ENCODE results near the gene TGM2.

- TF ChIP-seq CTCF (IDR thresholded peaks at IDR 0.05) (no peak), EZH2 (IDR thresholded peaks at IDR 0.05; ENCODE audit: borderline replicate concordance, insufficient read depth, low read depth, low read length, poor library complexity, severe bottlenecking) (no peak)
These were observed 3.7 kb downstream of the TGM2 start for GRCh38 chr20:38161412-38161774.
